Suprapubic skin (tissue), 3 donors: ENCODE results near the gene CKB.

ENCODE experiments used
- EP300 ChIP-seq: sonication (generic); formaldehyde crosslinking; IDR thresholded peaks from one replicate; pipeline ENCODE4 v1.6.1; 2017; ENCODE audit warnings: antibody characterized with exemption
- TF ChIP-seq, protein P1 (sequence below), 2 donors: fragments of 200-600 bp in 1 of 2; fragments of 450-650 bp in 1 of 2; sonication (generic) in 1 of 2; IDR thresholded peaks; one replicate each; pipeline ENCODE4 v1.5.1; 2016 to 2019; ENCODE audit warnings: antibody characterized with exemption in 2 of 2, mild to moderate bottlenecking in 1 of 2, moderate library complexity in 1 of 2

DNA sequence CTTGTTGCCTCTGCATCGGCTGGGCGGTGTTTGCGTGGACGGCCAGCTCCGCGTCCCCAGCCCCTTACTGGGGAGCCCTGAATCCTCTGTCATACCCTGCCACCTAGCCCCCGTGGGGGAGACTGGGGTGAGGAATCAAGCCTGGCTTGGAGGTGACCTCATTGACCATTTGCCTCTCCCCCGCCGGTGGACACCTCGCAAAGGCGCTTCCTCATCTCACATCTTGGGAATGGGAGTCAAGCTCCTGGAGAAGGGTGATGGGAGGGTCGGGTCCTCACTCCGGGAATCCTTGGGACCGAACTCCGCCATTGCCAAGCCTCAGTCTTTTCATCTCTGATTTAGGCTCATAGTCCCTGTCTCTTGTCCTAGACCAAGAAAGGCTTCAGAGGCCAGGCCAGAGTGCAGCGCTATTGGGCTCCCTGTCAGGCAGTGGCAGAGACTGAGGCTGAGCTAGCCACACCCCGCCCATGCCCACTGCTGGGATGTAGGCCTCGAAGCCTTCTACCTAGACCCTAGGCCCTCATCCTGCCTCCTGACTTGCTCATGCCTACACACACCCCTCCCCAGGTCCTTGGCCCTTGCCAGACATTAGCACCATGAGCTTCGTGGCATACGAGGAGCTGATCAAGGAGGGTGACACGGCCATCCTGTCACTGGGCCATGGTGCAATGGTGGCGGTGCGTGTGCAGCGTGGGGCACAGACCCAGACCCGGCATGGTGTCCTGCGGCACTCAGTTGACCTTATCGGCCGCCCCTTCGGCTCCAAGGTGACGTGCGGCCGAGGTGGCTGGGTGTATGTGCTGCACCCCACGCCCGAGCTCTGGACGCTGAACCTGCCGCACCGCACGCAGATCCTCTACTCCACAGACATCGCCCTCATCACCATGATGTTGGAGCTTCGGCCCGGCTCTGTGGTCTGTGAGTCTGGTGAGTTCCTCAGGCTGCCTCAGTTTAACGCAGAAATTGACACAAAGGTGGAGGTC, 7.0 kb upstream of the CKB start:
- TF ChIP-seq, protein P1, sequence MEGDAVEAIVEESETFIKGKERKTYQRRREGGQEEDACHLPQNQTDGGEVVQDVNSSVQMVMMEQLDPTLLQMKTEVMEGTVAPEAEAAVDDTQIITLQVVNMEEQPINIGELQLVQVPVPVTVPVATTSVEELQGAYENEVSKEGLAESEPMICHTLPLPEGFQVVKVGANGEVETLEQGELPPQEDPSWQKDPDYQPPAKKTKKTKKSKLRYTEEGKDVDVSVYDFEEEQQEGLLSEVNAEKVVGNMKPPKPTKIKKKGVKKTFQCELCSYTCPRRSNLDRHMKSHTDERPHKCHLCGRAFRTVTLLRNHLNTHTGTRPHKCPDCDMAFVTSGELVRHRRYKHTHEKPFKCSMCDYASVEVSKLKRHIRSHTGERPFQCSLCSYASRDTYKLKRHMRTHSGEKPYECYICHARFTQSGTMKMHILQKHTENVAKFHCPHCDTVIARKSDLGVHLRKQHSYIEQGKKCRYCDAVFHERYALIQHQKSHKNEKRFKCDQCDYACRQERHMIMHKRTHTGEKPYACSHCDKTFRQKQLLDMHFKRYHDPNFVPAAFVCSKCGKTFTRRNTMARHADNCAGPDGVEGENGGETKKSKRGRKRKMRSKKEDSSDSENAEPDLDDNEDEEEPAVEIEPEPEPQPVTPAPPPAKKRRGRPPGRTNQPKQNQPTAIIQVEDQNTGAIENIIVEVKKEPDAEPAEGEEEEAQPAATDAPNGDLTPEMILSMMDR (IDR thresholded peaks at IDR 0.05) = no peak
- no peak for TF ChIP-seq EP300
